HepG2 (cell line): ENCODE data around the gene MSANTD2. TPM values are rescaled to one million over a fixed set of nuclear protein-coding genes. Genes with fewer than 3 reads are reported as not detected.

ENCODE experiments used
- ATAC-seq: fragments of 200-7000 bp; cut with Tn5 transposase; 3 replicates; pipeline ENCODE4 v1.9.1; 2020; ENCODE audit warnings: mild to moderate bottlenecking, moderate library complexity
- BruUV-seq: library from RNA; stranded (reverse); fragments of 400-500 nt; replicated peaks from 2 replicates; lab custom pipeline; 2021; lab: Mats Ljungman, UMichigan
- CTCF ChIA-PET: fragments of 300-600 bp; formaldehyde crosslinking; extraction: SDS; loops from one replicate; lab custom pipeline; 2021; ENCODE audit warnings: low total read pairs, inconsistent platforms, low intra/inter-chr PET ratio; lab: Yijun Ruan, JAX
- POLR2A ChIA-PET: fragments of 350-600 bp; sonication (Branson Sonifier 250); formaldehyde crosslinking; loops from one replicate; lab custom pipeline; 2020; ENCODE audit warnings: antibody characterized with exemption, inconsistent platforms; lab: Yijun Ruan, JAX
- DNase-seq: peaks from one replicate; pipeline ENCODE4 v3.0.0-alpha.2; 2015; ENCODE audit warnings: low spot score
- FAIRE-seq: peaks from 3 replicates; lab custom pipeline; 2011; peaks lifted over from hg19 to GRCh38; lab: Jason Lieb, UNC
- H2AFZ ChIP-seq: one replicate; pipeline ENCODE4 v1.6.1; 2011; ENCODE audit warnings: low read length, inconsistent platforms
- H3K27ac ChIP-seq: fragments of 300-600 bp; 3 replicates; pipeline ENCODE4 v1.8.0; 2011; ENCODE audit warnings: mixed run types, mild to moderate bottlenecking, mixed read lengths, low read length, inconsistent platforms; ENCODE audit not compliant: insufficient read depth; ENCODE audit errors: extremely low read length
- H3K27me3 ChIP-seq, 2 experiments: fragments of 200-600 bp in 1 of 2; 2 replicates in 1 of 2; 3 replicates in 1 of 2; pipeline versions ENCODE4 v1.6.0 to v1.8.0; 2011; ENCODE audit warnings: low read length in 2 of 2, mild to moderate bottlenecking in 2 of 2, moderate library complexity in 2 of 2, inconsistent platforms in 1 of 2; ENCODE audit not compliant: insufficient read depth in 2 of 2, control insufficient read depth in 1 of 2
- H3K36me3 ChIP-seq, 2 experiments: fragments of 200-600 bp in 1 of 2; replicated peaks in 1 of 2; 2 replicates in 1 of 2; 3 replicates in 1 of 2; pipeline versions ENCODE4 v1.5.1 to v1.8.0; 2011; ENCODE audit warnings: low read length in 2 of 2, inconsistent platforms in 1 of 2; ENCODE audit not compliant: insufficient read depth in 2 of 2, control insufficient read depth in 1 of 2
- H3K4me1 ChIP-seq: 2 replicates; pipeline ENCODE4 v1.5.1; 2012; ENCODE audit warnings: low read length, inconsistent platforms; ENCODE audit not compliant: insufficient read depth
- H3K4me2 ChIP-seq: 2 replicates; pipeline ENCODE4 v1.6.0; 2011; ENCODE audit warnings: low read depth, low read length, inconsistent platforms
- H3K4me3 ChIP-seq, 3 experiments: fragments of 200-600 bp in 1 of 3; sonication (generic), shearing (Covaris generic) in 1 of 3; replicated peaks in 1 of 3; 2 replicates each; pipeline ENCODE4 v1.5.1; 2011 to 2016; ENCODE audit warnings: low read length in 3 of 3, inconsistent platforms in 2 of 3, low read depth in 2 of 3, mild to moderate bottlenecking in 2 of 3, control low read depth in 1 of 3, mixed read lengths in 1 of 3; ENCODE audit not compliant: insufficient read depth in 1 of 3
- H3K79me2 ChIP-seq: one replicate; pipeline ENCODE4 v1.6.1; 2011; ENCODE audit warnings: low read length, inconsistent platforms; ENCODE audit not compliant: insufficient read depth
- H3K9ac ChIP-seq: 2 replicates; pipeline ENCODE4 v1.6.0; 2011; ENCODE audit warnings: mild to moderate bottlenecking, low read depth, low read length, inconsistent platforms; ENCODE audit not compliant: insufficient read depth
- H3K9me3 ChIP-seq: 2 replicates; pipeline ENCODE4 v1.5.1; 2012; ENCODE audit warnings: mild to moderate bottlenecking, low read length
- H4K20me1 ChIP-seq: 2 replicates; pipeline ENCODE4 v1.6.0; 2011; ENCODE audit warnings: inconsistent platforms, mild to moderate bottlenecking, low read length, moderate library complexity; ENCODE audit not compliant: insufficient read depth
- KAT8 ChIP-seq: IDR thresholded peaks from 2 replicates; pipeline ENCODE4 v1.6.1; 2016; ENCODE audit warnings: missing genetic modification reagents, missing compliant biosample characterization
- NR2F6 ChIP-seq, 2 experiments: IDR thresholded peaks; 2 replicates each; pipeline ENCODE4 v1.6.1; 2016; ENCODE audit warnings: antibody characterized with exemption in 1 of 2, mild to moderate bottlenecking in 1 of 2
- SMC3 ChIP-seq: IDR thresholded peaks from 2 replicates; pipeline ENCODE4 v1.6.1; 2011; ENCODE audit warnings: low read length, improper control_type of control experiment
- SOX13 ChIP-seq, 3 experiments: fragments of 450-650 bp in 1 of 3; sonication (generic) in 1 of 3; formaldehyde crosslinking in 1 of 3; IDR thresholded peaks in 2 of 3; conservative IDR thresholded peaks in 1 of 3; 2 replicates each; pipeline versions ENCODE4 v1.5.0 to v1.6.1; 2016 to 2020; ENCODE audit warnings: antibody characterized with exemption in 1 of 3, mild to moderate bottlenecking in 1 of 3, missing compliant biosample characterization in 1 of 3, missing genetic modification reagents in 1 of 3, moderate library complexity in 1 of 3
- STAG1 ChIP-seq: sonication (generic); formaldehyde crosslinking; IDR thresholded peaks from 2 replicates; pipeline ENCODE4 v1.4.0; 2020; ENCODE audit warnings: missing genetic modification reagents
- ZMAT3 ChIP-seq: sonication (generic); formaldehyde crosslinking; conservative IDR thresholded peaks from 2 replicates; pipeline ENCODE4 v1.7.0; 2021; ENCODE audit warnings: missing genetic modification reagents
- ZNF24 ChIP-seq: fragments of 450-650 bp; IDR thresholded peaks from 2 replicates; pipeline ENCODE4 v1.6.1; 2017; ENCODE audit warnings: antibody characterized with exemption, mild to moderate bottlenecking
- ZNF329 ChIP-seq: sonication (generic); formaldehyde crosslinking; IDR thresholded peaks from 2 replicates; pipeline ENCODE4 v1.9.0; 2021; ENCODE audit warnings: low read depth, mild to moderate bottlenecking, missing genetic modification reagents
- ZNF335 ChIP-seq: sonication (generic); formaldehyde crosslinking; IDR thresholded peaks from 2 replicates; pipeline ENCODE4 v1.4.0; 2020; ENCODE audit warnings: missing genetic modification reagents
- ZNF350 ChIP-seq: sonication (generic); formaldehyde crosslinking; IDR thresholded peaks from 2 replicates; pipeline ENCODE4 v1.4.0; 2020; ENCODE audit warnings: mild to moderate bottlenecking, low read depth, missing genetic modification reagents, borderline replicate concordance
- ZNF619 ChIP-seq: sonication (generic); formaldehyde crosslinking; IDR thresholded peaks from 2 replicates; pipeline ENCODE4 v1.4.0; 2020; ENCODE audit warnings: mild to moderate bottlenecking, missing genetic modification reagents
- WGBS: methylation state at CpG from one replicate; pipeline ENCODE4 v1.1.6; 2017; ENCODE audit warnings: low lambda C conversion rate; 5-methylcytosine and 5-hydroxymethylcytosine counted together
- in situ Hi-C: cut with HindIII; loops from 2 replicates; pipeline ENCODE4 v1.10.0; 2017; ENCODE audit warnings: low pct_unique_long_range_greater_than_20kb; ENCODE audit not compliant: extremely low pct_ligation_motif_present
- intact Hi-C: fragments of 100-400 bp; cut with micrococcal nuclease; formaldehyde crosslinking; loops from one replicate; pipeline ENCODE4 v1.10.0; 2022; ENCODE audit not compliant: unreplicated experiment
- polyA plus RNA-seq, 8 experiments: library from polyadenylated mRNA; depleted of rRNA in 3 of 8; stranded (reverse) in 7 of 8; unstranded in 1 of 8; fragments of >200 nt; fragmentation: Illumina TruSeq in 4 of 8; extraction: Trizol in 4 of 8; gene quantifications; 2 replicates each; pipeline versions ENCODE4 v1.2.1 to v1.2.3, GENCODE V29; 2011 to 2016; ENCODE audit warnings: low read depth in 4 of 8, missing spikeins in 1 of 8, mixed read lengths in 1 of 8; ENCODE audit not compliant: insufficient read depth in 1 of 8
- total RNA-seq, 5 experiments: library from RNA; depleted of rRNA; stranded (reverse); fragments of >200 nt; fragmentation: Illumina TruSeq; extraction: Trizol; gene quantifications; 2 replicates each; pipeline ENCODE4 v1.2.3, GENCODE V29; 2016; ENCODE audit warnings: low read depth in 1 of 5
- TF ChIP-seq, protein P1 (sequence below): sonication (generic); formaldehyde crosslinking; conservative IDR thresholded peaks from 2 replicates; pipeline ENCODE4 v1.8.0; 2022; ENCODE audit warnings: low read depth, missing genetic modification reagents
- TF ChIP-seq, protein P2 (sequence below): sonication (generic); formaldehyde crosslinking; IDR thresholded peaks from 2 replicates; pipeline ENCODE4 v1.4.0; 2020; ENCODE audit warnings: missing genetic modification reagents, borderline replicate concordance
- TF ChIP-seq, protein P3 (sequence below): IDR thresholded peaks from 2 replicates; pipeline ENCODE4 v1.6.1; 2016
- TF ChIP-seq, protein P4 (sequence below): sonication (generic); formaldehyde crosslinking; IDR thresholded peaks from 2 replicates; pipeline ENCODE4 v1.4.0; 2020; ENCODE audit warnings: missing genetic modification reagents, mild to moderate bottlenecking, borderline replicate concordance

The MSANTD2 gene
- total and polyA plus RNA-seq, 2 of the 13 experiments (the other 11 are each of a cell fraction or from before 2014, with no cell fraction given) = 8.7 to 10.1 TPM

DNA sequence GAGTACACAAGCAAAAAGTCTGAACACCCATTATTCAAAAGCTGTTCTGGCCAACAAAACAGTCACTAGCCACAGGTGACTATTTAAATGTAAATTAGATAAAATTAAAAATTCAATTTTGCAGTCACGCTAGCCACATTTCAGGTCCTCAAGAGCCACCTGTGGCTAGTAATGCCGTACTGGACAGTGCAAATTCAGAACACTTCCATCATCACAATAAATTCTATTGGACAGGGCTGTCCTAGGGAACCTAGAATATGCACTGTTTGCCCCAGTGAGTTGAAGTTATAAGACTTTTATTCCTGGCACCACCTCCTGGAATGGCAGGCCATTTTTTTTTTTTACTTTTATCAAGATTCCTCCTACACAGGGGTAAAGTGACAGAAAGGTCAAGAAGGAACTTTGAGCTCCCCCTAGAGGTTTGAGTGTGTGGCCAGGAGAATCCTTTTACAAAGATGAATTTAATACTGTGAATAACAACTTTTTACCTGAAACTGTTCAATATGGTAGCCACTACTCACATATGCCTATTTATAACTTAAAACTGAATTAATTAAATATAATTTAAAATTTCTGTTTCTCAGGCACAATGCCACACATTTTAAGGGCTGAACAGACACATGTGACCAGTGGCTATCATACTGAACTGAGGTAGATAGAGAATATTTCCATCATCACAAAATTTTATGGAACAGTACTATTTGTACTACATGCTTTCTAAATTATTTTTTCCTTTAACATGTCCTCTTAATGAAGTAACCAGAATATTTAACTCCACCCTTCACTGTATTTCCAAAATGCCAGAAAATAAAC lies 6.5 kb downstream of the MSANTD2 start:
- H3K27me3 ChIP-seq = no peaks in the 10 kb centered on the region
- peaks cover 40% of the 10 kb centered on the region for H4K20me1 ChIP-seq
- intact Hi-C loops = loop anchor here (1.0 to 10.0 kb wide), 3 partner anchors 31 to 124 kb away; partner anchors contain the start of gene ESAM
- H3K36me3 ChIP-seq = no peaks in the 10 kb centered on the region
- FAIRE-seq = no peak
- peak; percentile 51 for DNase-seq
- H2AFZ ChIP-seq = no peak overlapping the region
- no peak overlapping the region for H3K4me2 ChIP-seq
- no peak overlapping the region for H3K4me3 ChIP-seq
- no peak overlapping the region for H3K27ac ChIP-seq
- POLR2A ChIA-PET = interaction anchor here (2.2 to 3.1 kb wide), 2 partner anchors 47 to 171 kb away, joined by 6 to 8 read pairs; partner anchors contain the start of gene TBRG1
- CTCF ChIA-PET = interaction anchor here (0.8 to 3.1 kb wide), 4 partner anchors 31 to 124 kb away, joined by 3 to 24 read pairs (median 9); partner anchors contain the start of gene ESAM
- no peak overlapping the region for H3K9ac ChIP-seq
- H3K4me1 ChIP-seq = peaks cover 37% of the 10 kb centered on the region
- in situ Hi-C loops = no loop called here
- no peaks in the 10 kb centered on the region for H3K9me3 ChIP-seq
- H3K79me2 ChIP-seq = peaks cover 97% of the 10 kb centered on the region
- 97% methylated on average over 2 of the region's 2 CpGs for WGBS
- peak; percentile 69 for ATAC-seq
- BruUV-seq = no TSS peak
- TF ChIP-seq ZNF350 (CRISPR knock-in tag) = no peak
- TF ChIP-seq ZNF329 (CRISPR knock-in tag) = no peak
- peak; percentile 44 for TF ChIP-seq STAG1
- TF ChIP-seq, protein P1, sequence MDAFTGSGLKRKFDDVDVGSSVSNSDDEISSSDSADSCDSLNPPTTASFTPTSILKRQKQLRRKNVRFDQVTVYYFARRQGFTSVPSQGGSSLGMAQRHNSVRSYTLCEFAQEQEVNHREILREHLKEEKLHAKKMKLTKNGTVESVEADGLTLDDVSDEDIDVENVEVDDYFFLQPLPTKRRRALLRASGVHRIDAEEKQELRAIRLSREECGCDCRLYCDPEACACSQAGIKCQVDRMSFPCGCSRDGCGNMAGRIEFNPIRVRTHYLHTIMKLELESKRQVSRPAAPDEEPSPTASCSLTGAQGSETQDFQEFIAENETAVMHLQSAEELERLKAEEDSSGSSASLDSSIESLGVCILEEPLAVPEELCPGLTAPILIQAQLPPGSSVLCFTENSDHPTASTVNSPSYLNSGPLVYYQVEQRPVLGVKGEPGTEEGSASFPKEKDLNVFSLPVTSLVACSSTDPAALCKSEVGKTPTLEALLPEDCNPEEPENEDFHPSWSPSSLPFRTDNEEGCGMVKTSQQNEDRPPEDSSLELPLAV (CRISPR knock-in tag) = no peak
- no peak for TF ChIP-seq ZMAT3 (CRISPR knock-in tag)
- no peak for TF ChIP-seq ZNF335
- TF ChIP-seq KAT8 (CRISPR knock-in tag) = no peak
- no peak for TF ChIP-seq ZNF619 (CRISPR knock-in tag)
- TF ChIP-seq, protein P2, sequence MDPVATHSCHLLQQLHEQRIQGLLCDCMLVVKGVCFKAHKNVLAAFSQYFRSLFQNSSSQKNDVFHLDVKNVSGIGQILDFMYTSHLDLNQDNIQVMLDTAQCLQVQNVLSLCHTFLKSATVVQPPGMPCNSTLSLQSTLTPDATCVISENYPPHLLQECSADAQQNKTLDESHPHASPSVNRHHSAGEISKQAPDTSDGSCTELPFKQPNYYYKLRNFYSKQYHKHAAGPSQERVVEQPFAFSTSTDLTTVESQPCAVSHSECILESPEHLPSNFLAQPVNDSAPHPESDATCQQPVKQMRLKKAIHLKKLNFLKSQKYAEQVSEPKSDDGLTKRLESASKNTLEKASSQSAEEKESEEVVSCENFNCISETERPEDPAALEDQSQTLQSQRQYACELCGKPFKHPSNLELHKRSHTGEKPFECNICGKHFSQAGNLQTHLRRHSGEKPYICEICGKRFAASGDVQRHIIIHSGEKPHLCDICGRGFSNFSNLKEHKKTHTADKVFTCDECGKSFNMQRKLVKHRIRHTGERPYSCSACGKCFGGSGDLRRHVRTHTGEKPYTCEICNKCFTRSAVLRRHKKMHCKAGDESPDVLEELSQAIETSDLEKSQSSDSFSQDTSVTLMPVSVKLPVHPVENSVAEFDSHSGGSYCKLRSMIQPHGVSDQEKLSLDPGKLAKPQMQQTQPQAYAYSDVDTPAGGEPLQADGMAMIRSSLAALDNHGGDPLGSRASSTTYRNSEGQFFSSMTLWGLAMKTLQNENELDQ (CRISPR knock-in tag) = no peak
- peak; percentile 20; the same call in 1 of the 2 replicates for TF ChIP-seq SMC3
- 0 out of 2 replicates have a peak, but pooled peaks have one; percentile 14 for TF ChIP-seq NR2F6 (IDR thresholded peaks at IDR 0.05)
- no peak for TF ChIP-seq NR2F6 (CRISPR knock-in tag; IDR thresholded peaks at IDR 0.05)
- TF ChIP-seq, protein P3, sequence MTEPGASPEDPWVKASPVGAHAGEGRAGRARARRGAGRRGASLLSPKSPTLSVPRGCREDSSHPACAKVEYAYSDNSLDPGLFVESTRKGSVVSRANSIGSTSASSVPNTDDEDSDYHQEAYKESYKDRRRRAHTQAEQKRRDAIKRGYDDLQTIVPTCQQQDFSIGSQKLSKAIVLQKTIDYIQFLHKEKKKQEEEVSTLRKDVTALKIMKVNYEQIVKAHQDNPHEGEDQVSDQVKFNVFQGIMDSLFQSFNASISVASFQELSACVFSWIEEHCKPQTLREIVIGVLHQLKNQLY = no peak
- no peak for TF ChIP-seq SOX13 (IDR thresholded peaks at IDR 0.05)
- no peak for TF ChIP-seq SOX13 (CRISPR knock-in tag; conservative IDR thresholded peaks at IDR 0.05 in 1 of 2, IDR thresholded peaks at IDR 0.05 in 1 of 2)
- TF ChIP-seq, protein P4, sequence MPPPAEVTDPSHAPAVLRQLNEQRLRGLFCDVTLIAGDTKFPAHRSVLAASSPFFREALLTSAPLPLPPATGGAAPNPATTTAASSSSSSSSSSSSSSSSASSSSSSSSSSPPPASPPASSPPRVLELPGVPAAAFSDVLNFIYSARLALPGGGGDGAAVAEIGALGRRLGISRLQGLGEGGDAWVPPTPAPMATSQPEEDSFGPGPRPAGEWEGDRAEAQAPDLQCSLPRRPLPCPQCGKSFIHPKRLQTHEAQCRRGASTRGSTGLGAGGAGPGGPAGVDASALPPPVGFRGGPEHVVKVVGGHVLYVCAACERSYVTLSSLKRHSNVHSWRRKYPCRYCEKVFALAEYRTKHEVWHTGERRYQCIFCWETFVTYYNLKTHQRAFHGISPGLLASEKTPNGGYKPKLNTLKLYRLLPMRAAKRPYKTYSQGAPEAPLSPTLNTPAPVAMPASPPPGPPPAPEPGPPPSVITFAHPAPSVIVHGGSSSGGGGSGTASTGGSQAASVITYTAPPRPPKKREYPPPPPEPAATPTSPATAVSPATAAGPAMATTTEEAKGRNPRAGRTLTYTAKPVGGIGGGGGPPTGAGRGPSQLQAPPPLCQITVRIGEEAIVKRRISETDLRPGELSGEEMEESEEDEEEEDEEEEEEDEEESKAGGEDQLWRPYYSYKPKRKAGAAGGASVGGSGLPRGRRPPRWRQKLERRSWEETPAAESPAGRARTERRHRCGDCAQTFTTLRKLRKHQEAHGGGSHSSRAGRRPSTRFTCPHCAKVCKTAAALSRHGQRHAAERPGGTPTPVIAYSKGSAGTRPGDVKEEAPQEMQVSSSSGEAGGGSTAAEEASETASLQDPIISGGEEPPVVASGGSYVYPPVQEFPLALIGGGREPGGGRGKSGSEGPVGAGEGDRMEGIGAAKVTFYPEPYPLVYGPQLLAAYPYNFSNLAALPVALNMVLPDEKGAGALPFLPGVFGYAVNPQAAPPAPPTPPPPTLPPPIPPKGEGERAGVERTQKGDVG = no peak
- TF ChIP-seq ZNF24 = no peak
